Activated CD4-positive, alpha-beta T cell treated with anti-CD3 and anti-CD28 coated beads, Interleukin-10, Interleukin-2, amounts not matched to agents 100 ng/mL and 50 ng/mL, durations not matched to agents 16 hours and 8 hours (primary cell): ENCODE data around the gene PKMYT1.
"Not testable (repeated sequence)": the region's sequence is repeated elsewhere in the genome, so short reads cannot be mapped to it uniquely, and the experiment has no call there.

Experiments
- DNase-seq: peaks from one replicate; pipeline ENCODE4 v3.0.0-alpha.2; 2020

The PKMYT1 gene

DNA sequence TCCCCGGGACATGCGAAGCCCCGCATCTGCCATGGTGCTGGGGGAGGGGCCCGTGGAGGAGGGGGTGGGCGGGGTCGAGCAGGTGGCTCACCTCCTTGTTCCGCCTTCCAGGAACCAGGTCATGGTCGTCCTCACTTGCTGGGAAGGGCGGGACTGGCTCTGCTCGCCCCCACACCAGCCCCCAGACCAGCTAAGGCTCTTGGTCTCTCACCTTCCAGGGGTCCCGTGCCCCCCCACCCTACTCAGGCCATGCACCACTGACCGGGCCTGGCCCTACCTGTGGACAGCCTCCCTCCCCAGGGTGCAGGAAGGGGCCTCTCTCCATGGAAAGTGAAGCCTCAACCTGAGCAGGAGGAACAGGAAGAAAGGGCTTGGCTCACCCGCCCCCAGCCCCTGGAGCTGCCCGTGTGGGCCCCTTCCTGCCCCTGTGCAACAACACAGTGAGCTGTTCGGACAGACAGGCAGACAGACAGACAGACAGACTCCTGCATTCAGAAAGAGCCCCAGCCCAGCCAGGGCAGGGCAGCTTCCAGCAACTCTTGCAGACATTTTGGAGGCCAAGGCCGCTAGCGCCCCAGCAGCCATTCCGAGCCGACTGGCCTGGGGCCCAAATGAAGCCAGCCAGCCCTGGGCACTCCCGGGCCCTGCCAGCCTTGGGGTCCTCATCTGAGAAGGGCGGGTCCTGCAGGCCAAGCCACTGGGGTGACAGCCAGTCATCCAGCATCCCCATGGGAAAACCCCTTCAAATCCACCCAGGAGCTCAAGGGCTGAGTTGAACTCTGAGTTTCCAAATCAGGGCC lies 24.3 kb downstream of the PKMYT1 start:
- DNase-seq = no peak

DNA sequence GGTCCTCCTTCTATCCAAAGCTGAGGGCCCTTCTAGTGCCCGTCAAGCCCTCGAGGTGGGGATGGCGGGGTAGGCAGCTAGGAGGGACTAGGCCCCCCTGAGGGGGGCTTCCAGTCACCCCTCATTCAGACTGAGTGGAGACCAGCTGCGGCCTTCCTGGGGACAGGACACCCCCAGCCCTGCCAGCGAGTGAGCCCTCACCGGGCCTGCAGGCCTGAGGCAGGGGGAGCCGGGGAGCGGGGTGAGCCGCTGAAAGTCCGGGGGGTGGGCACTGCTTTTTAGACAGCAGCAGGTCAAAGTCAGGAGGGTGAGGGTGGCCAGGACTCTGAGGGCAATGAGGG lies 24.8 kb downstream of the PKMYT1 start:
- no peak for DNase-seq

DNA sequence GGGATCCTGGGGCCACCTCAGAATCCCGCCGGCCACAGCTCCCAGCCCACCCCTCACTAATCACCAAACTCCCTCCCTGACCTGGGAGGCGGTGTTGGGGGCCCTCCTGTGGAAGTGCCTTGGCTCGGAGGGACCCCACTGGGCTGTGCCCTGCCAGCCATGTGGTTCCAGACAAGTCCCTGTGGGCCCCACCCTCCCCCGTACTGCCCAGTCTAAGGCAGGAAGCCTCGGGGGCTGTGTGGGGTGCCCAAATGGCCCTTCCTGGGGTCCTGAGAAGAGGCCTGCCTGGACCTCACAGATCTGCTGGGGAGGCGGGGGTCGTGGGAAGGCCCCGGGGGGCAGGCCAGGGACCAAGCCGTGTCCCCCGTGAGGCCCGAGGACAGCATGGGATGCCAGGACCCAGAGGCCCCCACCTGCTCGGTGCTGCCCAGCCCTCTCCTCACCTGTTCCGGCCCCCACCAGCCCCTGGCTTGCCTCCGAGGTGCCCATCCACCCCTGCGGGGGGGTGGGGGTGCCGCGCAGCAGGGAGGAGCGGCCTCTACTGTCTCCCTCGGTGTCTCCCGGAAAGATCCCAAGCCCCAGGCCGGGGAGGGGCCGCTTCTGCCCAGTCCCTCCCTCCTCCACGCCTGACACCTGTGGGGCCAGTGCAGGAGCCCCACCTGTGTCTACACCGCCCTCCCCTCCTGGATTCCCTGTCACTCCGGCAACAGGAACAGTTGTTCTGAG lies 25.4 kb downstream of the PKMYT1 start:
- DNase-seq = no peak

DNA sequence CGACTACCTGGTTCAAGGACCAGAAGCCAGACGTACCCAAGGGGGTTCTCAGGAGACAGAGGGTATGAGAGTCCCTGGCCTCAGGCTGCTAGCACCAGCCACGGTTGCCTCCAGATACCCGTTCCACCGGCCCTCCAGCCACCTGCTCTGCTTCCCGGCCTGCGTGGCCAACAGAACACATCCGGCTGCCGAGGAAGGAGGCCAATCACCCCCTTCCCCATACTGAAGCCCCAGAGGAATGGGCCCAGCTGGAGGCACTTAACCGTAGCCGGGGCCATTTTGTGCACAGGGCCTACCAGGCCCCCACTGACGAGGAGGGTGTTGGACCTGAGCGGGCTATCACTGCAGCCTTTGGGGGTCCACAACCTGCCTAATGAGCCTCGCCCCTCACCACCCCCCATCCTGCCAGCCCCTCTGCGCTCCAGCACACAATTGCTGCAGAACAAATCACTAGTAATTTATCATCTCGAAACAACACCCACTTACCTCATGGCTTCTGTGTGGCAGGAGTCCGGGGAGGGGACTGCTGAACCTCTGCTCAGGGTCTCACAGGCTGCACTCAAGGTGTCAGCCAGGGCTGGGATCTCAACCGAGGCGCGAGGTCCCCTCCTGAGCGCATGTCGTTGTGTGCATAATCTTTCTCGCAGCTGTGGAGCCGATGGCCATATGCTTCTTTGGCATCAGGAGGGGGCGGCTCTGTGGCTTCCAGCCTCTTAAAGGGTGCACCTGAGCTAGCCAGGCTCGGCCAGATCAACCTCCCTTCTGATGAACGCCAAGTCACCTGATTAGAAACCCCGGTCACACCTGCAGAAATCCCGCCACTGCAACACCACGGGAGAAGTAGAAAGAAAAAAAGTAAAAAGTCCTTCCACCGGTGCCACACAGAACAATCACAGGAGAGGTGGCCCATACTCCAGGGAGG lies 26.3 kb downstream of the PKMYT1 start:
- no peak for DNase-seq

DNA sequence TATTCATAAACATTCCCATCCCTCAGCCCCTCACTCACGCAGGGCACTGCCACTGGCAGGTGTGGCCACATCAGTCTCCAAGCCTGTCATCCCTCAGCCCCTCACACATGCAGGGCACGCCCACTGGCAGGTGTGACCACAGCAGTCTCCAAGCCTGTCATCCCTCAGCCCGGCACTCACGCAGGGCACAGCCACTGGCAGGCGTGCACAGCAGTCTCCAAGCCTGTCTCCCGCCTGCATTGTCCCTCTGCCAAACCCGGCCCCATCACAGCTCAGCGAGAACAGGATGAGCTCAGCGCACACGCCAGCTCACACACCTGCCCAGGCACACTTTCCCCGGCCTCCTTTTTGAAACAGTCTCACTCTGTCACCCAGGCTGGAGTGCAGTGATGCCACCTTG lies 27.6 kb downstream of the PKMYT1 start:
- no peak for DNase-seq

DNA sequence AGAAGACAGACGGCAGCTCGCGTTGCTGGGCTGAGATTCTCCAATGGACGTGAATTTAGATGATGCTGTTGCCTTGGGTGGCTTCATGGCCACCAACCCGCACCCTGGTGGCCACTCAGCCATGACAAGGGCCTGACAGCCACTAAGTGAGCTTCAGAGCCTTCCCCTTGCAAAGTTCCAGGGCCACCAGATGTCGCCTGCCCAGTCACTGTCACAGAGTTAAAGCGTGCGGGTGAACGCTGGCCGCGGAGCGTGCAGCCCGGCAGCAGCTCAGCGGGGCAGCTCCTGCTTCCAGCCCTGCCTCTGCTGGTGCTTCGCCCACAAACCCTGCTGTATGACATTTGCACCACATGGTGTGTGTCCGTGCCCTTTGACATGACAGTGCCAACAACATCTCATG lies 29.5 kb downstream of the PKMYT1 start:
- DNase-seq = no peak

DNA sequence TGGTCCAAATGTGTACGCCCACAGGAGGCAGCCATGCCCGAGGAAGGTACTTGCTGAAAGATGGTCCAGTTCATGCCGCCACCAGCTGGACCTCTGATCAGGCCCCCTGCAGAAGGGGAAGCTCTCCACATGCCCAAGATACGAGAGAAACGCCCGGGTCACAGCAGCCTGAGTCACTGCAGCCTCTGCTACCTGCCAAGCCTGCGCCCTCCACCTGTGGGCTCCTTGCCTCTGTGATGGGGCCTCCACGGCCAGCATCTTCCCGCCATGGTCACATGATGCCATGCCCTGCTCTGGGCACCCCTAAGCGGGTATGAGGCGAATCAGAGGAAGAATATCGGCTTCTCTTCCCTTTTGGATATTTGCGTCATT lies 29.9 kb downstream of the PKMYT1 start:
- DNase-seq = no peak

DNA sequence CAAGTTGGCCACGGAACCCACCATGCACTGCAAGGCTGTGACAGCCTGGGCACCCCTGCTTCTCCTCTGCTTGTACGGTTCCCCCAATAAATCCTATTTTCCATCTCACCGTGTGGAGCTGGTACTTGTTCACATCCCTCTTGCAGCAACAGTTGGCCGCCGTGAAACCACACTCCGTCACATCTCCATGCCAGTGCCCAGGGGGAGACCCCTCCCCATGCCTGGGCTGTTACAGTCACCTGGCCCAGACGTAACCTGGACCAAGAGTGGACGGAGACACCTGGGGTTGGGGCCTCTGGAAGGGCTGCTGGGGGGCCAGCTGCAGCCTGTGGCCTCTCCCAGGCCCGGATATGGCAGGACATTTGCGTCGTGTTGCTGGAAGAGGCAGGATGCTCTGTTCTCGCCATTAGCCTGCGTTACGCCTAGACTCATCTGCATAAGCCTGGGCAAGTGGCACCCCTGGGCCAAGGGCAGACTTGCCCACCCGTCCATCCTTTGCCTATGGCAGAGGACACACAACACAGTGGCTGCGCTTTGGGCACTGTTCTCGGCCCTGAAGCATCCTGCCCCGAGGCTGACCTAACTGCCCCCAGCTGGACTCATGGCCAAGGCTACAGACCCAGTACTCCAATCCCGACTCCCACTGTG lies 30.4 kb downstream of the PKMYT1 start:
- DNase-seq = no peak

DNA sequence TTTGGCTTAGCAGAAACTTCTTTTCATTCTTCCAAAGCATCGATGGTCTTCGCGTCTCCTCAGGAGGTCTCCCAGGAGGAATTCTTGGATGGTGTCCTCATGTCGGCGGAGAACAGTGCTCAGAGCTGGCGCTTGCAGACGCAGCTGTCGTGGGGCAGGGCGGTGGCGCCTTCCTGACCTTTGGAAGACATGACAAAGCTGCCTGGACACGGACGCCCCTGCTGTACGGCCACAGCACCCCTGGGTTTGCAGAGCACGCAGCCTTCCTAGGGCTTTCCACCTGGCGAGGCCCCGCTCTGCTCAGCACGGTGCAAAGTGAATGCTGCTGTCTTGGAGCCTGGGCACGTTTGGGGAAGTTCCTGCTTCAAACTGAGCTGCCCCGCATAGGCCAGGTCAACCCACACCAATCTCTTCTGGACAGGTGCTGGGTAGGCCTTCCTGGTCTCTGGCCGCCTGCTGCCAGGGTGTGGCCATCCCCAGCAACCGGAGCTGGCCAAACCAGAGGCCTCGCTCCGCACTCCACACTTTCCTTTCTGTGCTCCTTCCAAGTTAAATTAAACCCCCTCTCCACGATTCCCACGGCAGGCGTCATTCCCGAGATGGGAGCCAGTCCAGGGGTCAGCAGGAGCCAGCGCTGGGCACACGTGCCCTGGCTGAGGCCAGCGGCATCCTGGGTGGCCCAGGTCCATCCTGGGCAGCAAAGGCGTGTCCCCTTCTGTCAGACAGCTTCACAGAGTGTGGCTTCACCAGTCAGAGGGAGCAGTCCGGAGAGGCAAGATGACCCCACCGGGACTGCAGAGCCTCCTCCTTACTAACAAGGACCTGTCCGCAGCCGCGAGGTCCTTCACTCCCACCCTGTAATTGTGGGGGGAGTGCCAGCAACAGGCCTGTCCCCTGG lies 31.2 kb downstream of the PKMYT1 start:
- no peak for DNase-seq

DNA sequence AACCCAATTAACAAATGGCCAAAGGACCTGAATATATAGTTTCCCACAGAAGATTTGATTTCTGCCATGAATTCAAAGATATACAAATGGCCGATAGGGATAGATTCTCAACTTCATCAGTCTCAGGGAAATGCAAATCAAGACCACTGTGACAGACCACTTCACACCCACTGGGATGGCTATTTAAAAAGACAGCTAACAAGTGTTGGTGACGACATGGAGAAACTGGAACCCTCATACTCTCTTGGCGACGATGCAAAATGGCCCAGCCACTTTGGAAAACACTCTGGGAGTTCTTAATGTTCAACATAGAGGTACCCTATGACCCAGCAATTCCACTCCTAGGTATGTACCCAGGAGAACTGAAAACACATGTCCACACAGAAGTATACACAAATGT lies 33.6 kb downstream of the PKMYT1 start:
- DNase-seq = no peak

DNA sequence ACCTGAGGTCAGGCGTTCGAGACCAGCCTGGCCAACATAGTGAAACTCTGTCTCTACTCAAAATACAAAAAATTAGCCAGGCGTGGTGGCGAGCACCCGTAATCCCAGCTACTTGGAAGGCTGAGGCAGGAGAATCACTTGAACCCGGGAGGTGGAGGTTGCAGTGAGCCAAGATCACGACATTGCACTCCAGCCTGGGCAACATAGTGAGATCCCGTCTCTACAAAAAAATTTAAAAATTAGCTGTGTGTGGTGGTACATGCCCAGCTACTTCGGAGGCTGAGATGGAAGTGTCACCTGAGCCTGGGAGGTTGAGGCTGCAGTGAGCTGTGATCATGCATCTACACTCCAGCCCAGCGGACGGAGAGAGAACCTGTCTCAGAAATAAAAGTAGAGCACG lies 36.5 kb downstream of the PKMYT1 start:
- DNase-seq = not testable (repeated sequence)

DNA sequence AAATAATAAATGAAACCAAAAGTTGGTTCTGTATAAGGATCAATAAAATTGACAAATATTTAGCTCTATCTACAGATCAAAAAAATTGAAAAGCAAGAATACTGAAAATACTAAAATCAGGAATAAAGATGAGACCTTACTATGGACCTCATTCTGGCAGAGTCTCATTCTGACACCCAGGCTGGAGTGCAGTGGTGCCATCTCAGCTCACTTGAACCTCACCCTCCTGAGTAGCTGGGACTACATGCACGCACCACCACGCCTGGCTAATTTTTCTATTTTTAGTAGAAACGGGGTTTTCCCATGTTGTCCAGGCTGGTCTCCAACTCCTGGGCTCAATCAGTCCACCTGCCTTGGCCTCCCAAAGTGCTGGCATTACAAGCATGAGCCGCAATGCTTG lies 38.2 kb downstream of the PKMYT1 start:
- no peak for DNase-seq

DNA sequence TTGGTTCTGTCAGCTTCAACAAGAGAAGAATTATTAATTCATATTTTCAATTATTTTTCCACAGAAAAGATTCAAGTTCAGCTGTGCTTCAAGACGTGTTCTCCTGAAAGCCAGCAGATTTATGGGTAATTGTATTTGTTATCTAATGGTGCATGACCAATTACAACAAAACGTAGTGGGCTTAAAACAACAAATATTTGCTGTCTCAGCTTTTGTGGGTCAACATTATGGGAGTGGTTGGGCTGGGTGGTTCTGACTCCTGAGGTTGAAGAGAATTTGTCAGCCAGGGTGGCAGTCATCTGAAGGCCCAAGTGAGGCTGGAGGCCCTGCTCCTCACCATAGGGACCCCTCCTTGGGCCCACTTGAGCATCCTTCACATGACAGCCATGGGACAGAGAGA lies 40.3 kb downstream of the PKMYT1 start:
- DNase-seq = no peak

DNA sequence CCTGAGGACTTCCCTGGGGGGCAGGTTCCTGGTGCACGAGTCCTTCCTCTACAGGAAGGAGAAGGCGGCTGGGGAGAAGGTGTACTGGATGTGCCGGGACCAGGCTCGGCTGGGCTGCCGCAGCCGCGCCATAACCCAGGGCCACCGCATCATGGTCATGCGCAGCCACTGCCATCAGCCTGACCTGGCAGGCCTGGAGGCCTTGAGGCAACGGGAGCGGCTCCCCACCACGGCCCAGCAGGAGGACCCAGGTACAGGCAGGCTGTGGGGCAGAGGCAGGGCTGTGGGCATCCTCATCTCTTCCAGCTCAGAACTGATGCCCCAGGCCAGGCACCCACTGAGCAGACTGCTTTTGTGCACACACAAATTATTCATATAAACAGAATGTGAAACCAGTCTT lies 42.0 kb downstream of the PKMYT1 start:
- DNase-seq = no peak

DNA sequence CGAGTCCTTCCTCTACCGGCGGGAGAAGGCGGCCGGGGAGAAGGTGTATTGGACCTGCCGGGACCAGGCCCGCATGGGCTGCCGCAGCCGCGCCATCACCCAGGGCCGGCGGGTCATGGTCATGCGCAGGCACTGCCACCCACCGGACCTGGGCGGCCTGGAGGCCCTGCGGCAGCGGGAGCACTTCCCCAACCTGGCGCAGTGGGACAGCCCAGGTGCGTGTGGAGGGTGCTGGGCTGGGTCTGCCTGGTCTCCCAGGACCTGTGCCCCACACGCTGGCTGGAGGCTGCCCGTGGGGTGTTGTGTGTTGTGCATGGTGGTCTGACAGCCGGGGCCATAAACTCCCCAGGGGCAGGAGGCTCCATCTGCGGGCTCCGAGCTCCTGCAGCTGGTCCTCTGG lies 43.1 kb downstream of the PKMYT1 start:
- DNase-seq = no peak

DNA sequence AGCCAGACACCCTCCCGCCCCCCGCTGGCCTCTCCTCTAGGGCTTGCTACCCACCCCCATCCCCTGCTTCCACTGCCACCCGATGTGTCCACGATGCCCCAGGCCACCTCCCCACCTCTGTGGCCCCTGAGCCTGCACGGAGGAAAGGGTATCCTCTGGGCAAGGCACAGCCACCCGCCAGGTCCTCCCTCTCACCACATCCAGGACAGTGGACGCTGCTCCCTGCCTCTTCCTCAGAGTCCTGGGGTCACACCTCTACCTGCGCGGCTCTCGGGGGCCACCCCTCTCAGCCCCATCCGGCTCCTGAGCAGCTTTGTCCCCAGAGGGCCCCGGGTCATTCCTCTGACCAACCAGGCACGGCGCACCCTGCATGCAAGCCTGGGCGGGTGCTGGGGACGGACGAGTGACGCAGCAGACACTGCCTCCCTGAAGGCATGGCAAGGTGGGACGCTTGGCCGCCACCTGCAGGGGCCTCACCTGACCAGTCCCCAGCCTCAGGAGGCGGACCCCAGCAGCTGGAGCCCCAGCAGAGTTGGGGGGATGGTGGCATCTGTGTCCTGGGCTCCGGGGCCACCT lies 43.7 kb downstream of the PKMYT1 start:
- DNase-seq = no peak

DNA sequence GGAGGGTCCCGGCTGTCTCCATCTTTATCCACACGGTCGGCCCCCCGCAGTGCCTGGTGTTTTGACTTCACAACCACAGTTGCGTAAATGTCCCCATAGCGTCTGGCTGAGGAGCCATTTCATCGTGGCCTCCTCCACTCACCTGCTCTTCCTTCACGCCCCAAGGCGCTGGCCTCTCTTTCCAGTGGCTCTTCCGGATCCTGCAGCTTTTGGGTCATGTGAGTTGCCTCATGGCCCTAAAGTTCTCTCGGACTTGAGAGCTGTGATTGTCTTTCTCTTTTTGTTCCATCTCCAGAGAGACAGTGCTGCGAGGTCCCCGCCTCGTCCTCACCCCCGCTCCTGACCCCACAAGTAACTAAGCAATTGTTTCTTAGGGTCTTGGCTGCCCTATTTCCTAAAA lies 45.8 kb downstream of the PKMYT1 start:
- no peak for DNase-seq

DNA sequence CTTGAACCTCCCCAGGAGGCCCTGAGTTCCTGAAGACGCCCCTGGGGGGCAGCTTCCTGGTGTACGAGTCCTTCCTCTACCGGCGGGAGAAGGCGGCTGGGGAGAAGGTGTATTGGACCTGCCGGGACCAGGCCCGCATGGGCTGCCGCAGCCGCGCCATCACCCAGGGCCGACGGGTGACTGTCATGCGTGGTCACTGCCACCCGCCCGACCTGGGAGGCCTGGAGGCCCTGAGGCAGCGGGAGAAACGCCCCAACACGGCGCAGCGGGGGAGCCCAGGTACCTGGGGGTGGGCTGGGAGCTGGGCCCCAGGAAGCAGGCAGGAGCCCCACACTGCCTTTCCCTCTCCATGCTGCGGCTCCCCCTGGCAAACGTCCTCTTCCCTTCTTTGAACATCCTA lies 46.5 kb downstream of the PKMYT1 start:
- no peak for DNase-seq

DNA sequence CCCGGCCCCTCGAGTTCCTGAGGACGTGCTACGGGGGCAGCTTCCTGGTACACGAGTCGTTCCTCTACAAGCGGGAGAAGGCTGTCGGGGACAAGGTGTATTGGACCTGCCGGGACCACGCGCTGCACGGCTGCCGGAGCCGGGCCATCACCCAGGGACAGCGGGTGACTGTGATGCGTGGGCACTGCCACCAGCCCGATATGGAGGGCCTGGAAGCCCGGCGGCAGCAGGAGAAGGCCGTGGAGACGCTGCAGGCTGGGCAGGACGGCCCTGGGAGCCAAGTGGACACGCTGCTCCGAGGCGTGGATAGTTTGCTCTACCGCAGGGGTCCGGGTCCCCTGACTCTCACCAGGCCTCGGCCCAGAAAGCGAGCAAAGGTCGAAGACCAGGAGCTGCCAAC lies 47.1 kb downstream of the PKMYT1 start:
- no peak for DNase-seq

DNA sequence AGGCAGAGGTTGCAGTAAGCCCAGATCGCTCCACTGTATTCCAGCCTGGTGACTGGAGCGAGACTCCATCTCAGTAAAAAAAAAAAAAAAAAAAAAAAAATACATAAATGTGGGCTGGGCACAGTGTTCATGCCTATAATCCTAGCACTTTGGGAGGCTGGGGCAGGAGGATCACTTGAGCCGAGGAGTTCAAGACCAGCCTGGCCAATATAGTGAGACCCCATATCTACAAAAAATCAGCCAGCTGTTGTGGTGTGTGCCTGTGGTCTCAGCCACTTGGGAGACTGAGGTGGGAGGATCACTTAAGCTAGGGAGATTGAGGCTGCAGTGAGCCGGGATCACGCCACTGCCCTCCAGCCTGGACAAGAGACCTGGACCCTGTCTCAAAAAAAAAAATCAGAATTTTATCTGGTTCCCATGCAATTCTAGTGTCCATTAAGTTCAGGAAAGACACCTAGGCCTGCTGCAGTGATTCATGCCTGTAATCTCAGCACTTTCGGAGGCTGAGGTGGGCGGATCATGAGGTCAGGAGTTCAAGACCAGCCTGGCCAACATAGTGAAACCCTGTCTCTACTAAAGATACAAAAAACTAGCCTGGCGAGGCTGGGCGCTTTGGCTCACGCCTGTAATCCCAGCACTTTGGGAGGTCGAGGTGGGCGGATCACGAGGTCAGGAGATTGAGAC lies 48.9 kb downstream of the PKMYT1 start:
- not testable (repeated sequence) for DNase-seq

DNA sequence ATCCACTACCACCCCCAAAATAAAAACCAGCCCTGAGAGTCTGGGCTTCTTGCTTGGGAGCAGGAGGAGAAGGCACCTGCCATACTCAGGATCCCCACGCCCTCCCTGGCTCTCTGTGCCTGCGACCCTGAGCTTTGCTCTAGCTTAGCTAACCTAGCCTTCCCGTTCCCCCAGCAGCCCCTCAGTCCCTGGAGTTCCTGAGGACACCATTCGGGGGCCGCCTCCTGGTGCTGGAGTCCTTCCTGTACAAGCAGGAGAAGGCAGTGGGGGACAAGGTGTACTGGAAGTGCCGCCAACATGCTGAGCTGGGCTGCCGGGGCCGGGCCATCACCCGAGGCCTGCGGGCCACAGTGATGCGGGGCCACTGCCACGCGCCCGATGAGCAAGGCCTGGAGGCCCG lies 50.0 kb downstream of the PKMYT1 start:
- no peak for DNase-seq
